SKM-1 treated with dmso at 0.1 percent for 144 hours (cell line): ENCODE data around the gene SLC23A1.
"Not testable (repeated sequence)": the region's sequence is repeated elsewhere in the genome, so short reads cannot be mapped to it uniquely, and the experiment has no call there.

Source experiments
- DNase-seq: peaks from one replicate; lab custom pipeline; 2025; ENCODE audit not compliant: unreplicated experiment; lab: John Stamatoyannopoulos, UW

The SLC23A1 gene

DNA sequence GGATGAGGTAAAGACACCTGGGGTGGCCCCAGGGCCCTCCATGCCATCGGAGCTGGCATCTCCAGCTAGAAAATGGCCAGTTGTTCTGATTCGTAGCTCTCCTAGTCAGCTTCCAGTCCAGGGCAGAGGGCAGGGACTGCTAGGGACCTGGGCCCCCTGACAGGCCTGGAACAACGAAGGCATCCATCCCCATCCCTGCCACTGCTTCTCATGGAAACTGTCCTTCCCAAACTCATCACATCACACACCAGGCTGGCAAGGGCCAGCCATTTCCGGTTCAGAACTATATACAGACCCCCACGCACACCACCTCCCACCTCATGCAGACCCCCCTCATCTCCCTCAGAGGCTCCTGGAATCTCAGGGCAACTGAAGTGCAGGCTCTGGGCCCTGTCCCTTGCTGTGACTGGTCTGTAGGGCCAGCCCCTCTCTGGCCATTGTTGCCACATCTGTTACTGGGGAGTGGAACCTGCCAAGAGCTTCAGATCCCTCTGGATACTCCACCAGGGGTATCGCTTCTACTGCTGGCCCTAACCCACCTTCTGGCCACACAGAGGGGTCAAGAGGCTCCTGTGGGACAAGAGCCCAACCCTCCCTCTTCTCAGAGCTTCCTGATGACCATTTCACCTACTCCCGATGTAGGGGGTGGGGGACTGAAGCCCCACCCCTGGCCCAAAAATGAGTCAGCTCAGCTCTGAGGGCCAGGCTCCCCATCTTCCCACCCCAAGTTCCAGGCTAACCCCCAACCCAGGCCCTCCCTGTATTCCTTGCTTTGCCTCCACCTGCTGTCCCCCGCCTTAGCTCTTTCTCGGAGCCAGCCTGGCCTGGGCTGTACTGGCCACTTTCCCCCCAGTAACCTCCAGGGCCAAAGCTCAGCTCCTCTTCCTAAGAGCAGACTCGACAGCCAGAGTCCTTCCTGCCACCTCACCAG is 7.8 kb upstream of the SLC23A1 start:
- DNase-seq = no peak

DNA sequence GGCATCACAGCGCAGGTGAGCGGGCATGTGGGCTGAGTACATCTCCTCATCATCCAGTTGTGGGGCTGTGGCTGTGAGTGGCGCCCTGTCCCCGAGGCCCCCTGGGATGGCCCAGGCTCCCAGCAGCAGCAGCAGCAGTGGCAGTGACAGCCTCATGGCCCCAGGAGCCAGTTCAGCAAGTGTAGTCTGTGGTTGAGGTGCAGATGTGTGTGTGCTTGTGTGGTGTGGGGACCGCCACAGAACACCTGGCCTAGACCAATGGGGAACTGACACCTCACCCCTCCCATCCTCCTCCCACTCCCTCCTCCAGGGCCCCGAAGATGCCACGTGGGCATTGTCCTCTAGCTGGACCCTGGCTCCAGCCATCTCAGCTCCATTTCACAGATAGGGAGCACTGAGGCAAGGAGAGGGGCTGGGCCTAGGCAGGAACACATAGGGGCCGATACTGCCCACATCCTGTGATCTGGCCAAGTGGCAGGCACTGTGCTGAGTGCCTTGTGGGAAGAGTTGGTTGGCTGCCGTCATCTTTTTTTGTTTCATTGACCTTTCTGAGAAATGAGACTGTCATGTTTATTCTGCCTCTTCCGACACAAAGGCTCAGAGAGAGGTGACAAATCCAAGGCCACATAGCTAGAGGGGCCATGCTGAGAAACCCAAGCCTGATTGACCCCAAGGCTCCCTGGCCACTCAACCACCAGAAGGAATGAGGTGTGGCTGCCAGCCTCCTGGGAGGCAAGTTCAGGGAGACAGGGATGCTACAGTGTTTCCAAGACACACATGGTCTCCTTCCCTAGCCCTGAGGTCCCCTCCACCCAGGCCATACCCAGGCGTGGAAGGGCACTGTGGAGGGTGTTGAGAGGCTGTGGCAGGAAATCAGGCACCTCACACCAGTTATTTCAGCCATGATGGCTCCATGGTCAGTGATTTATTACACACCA is 6.9 kb upstream of the SLC23A1 start, which contains the start of gene MZB1:
TSS of gene MZB1 (minus strand) at position 213 of the 938 bp plus-strand sequence. CDS start at position 156, 57 bp downstream.
- no peak for DNase-seq

GRCh38 chr5:139388198-139388821 is 5.2 kb upstream of the SLC23A1 start:
- no peak for DNase-seq

DNA sequence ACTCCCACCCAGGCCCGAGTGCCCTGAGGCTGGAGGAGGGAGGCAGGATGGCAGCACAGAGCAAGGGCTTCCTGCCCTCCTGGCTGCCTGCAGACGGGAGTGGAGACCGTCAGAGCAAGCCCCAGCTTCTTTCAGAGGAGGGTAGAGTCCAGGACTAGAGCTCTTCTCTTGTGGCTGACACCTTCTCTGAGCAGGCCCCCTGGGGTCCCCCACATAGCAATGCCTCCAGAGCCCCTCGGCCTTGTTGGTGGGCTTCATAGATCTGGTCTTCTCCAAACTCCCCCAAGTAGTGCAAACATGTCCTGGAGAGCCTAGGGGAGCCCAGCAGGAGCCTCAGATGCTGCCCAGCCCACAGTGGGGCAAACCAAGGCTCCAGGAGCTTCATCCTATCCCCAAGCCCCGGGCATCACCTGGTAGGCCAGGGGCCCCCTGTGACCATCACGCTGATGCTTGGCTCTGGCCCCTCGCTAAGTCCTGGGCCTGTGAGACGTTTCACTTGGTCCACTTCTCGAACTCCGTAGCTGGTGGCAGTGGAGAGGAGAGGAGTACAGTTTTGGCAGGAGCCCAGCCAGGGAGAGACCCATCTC is 4.6 kb upstream of the SLC23A1 start:
- no peak for DNase-seq

DNA sequence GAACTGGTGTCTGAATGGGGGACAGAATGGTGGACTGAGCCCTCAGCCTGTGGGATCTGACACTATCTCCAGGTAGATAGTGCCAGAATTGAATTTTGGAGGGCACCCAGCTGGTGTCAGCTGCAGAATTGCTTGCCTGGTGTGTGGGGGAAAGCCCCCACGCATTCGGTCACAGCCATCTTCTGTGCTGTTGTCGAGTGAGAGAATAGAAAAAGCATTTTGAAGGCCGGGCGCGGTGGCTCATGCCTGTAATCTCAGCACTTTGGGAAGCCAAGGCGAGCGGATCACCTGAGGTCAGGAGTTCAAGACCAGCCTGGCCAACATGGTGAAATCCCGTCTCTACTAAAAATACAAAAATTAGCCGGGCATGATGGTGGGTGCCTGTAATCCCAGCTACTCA is 3.9 kb upstream of the SLC23A1 start:
- DNase-seq = not testable (repeated sequence)

GRCh38 chr5:139386050-139386438 is 2.9 kb upstream of the SLC23A1 start:
- peak; percentile 79 for DNase-seq

GRCh38 chr5:139385061-139386049 is 2.3 kb upstream of the SLC23A1 start:
- DNase-seq = peak; percentile 56

GRCh38 chr5:139384591-139385051 is 1.5 kb upstream of the SLC23A1 start:
- DNase-seq = no peak

GRCh38 chr5:139383993-139384590 is 995 bp upstream of the SLC23A1 start:
- no peak for DNase-seq

- DNase-seq = no peak
Measured at GRCh38 chr5:139382807-139383206, 290 bp downstream of the SLC23A1 start.

DNA sequence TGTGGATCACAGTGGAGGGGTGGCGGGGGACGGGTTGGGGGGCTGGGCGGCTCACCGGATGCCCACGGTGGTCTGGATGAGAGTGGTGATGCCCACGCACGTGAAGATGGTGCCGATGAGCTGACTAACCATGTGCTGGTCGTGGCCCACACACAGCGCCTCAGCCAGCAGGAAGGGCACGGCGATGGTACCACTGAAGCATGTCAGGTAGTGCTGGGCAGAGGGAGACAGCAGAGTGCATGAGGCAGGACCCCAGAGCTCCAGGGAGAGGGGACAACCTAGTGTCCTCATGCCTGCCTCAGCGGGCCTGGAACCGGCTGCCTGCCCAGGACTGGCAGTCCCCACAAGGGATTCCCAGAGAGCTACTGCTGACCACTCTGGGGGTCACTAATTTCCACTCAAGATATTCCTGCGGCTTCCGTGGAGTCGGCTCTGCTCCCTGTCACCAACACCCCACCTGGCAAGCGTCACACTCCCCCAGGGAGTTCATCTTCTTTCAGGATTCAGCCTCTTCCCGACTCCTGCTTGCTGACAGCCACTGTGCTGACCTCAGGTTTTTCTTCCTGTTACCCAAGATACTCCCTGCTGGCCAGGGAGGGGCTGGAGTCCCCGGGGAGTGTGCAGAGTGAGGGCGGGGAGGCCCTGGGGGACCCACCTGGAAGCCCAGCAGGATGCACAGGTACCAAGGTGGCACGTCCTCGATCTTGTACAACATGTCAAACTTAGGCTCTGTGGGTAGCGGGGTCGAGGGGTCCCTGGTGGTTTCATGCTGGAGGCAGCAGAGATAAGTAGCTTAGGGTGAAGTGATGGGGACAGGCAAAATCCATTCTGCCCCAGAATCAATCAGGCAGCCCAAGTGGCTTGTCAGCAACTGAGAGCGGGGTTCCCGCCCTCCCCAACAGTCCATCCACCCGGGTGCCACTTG is 998 bp downstream of the SLC23A1 start:
- no peak for DNase-seq

DNA sequence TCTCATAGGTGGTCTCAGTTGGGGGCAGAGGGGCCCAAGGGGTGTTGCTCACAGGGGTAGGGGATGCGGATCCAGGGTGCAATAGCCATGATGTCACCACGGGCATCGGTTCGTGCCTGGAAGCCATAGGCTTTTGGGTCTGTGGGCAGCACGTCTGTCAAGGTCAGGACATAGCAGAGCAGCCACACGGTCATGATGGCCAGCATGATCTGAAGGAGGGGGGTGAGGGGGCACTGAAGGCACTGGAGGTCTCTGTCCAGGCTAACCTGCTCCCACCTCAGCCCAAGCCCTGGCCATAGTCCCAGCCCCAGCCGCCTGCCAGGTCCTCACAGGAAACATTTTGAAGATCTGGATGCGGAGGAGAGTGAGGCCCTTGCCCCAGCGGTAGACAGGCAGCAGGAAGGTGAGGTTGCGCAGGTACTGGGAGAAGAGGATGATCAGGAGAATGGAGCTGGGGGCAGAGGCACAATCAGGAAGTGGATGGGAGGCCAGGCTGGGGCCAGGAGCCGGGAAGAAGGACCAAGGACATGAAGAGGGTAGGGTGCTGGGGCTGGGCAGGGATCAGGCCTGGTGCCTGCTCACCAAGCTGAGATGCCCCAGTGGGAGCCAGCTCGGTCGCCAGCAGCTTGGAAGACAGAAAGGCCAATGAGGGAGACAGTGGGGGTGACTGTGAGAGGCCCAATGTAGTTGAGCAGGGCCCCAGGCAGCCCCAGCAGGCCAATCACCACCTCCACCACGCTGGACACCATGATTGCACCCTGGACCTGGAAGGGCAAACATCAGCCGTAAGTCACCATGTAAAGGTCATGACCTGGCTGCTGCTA is 3.3 kb downstream of the SLC23A1 start:
- no peak for DNase-seq

DNA sequence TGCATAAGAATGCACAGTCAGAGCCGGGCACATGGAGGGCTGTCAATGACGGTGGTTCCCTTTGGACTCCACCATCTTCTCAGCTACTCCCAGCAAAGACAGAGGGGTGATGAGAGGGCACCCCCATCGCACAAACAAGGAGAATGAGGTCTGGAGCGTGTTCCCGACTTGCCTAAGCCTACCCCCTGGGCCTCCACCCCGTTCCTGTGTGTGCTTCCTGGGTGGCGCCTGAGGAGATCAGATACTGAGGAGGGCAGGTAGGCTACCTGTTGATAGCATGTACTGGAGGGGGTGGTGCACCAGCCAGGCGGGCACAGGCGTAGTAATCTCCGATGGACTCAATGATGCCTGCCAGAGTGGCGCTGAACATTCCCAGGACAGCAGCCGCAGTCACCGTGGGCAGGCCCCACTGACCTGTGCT is 4.1 kb downstream of the SLC23A1 start:
- DNase-seq = no peak

DNA sequence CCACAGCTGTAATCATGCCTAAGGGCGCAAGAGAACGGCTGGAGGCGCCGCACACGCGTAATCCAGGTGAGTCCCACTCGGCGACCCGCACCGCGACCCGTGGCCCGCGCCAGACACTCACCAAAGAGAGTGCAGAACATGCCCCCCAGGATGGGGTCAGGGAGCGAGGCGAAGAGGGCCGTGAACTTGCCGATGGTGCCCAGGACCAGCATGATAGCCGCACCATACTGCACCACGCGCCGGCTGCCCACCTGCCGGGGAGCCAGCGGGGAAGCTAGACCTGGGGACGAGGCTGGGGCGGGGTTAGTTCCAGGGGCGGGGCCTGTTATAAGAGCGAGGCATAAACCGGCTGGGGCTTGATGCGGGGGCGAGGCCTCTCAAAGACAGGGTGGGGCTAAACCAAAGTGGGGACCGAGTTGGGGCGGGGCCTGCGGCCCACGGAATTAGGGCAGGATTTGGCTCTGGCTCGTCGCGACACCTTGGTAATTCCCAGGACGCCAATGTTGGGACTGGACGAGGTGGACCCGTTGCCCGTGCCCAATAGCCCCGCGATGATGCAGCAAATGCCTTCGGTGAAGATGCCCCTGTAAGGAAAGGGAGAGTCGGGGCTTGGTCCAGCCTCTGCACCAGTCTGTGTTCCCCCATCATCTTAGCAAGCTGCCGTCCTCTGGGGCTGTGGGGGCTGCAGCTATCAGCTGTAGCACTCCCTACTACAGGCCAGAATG is 4.8 kb downstream of the SLC23A1 start:
- no peak for DNase-seq

GRCh38 chr5:139377226-139377625 is 5.9 kb downstream of the SLC23A1 start:
- no peak for DNase-seq

GRCh38 chr5:139376364-139376763 is 6.7 kb downstream of the SLC23A1 start:
- DNase-seq = no peak
